GM23248 (cell line): ENCODE data around the gene S100A7A. TPM values are rescaled to one million over a fixed set of nuclear protein-coding genes. Genes with fewer than 3 reads are reported as not detected.

ENCODE experiments used
- DNase-seq: peaks from one replicate; pipeline ENCODE4 v3.0.0-alpha.2; 2015
- H2AFZ ChIP-seq: fragments of 200-600 bp; sonication (generic); 2 replicates; pipeline ENCODE4 v1.6.1; 2016; ENCODE audit warnings: antibody characterized with exemption
- H3F3A ChIP-seq: fragments of 200-600 bp; sonication (generic); 2 replicates; pipeline ENCODE4 v1.6.1; 2016; ENCODE audit warnings: mild to moderate bottlenecking, antibody characterized with exemption, mixed run types; ENCODE audit not compliant: insufficient read depth
- H3K27ac ChIP-seq: fragments of 200-600 bp; sonication (generic); 2 replicates; pipeline ENCODE4 v1.5.1; 2016; ENCODE audit warnings: mild to moderate bottlenecking
- H3K27me3 ChIP-seq: fragments of 200-600 bp; sonication (generic); replicated peaks from 2 replicates; pipeline ENCODE4 v1.6.1; 2016; ENCODE audit warnings: mild to moderate bottlenecking; ENCODE audit not compliant: insufficient read depth
- H3K36me3 ChIP-seq: fragments of 200-600 bp; sonication (generic); 2 replicates; pipeline ENCODE4 v1.6.1; 2016; ENCODE audit warnings: low read depth, mild to moderate bottlenecking
- H3K4me1 ChIP-seq: fragments of 200-600 bp; sonication (generic); 2 replicates; pipeline ENCODE4 v1.6.1; 2016; ENCODE audit warnings: mild to moderate bottlenecking; ENCODE audit not compliant: insufficient read depth
- H3K4me2 ChIP-seq: fragments of 200-600 bp; sonication (generic); one replicate; pipeline ENCODE4 v1.6.1; 2016; ENCODE audit warnings: mild to moderate bottlenecking; ENCODE audit not compliant: unreplicated experiment
- H3K4me3 ChIP-seq: fragments of 200-600 bp; sonication (generic); 2 replicates; pipeline ENCODE4 v1.5.1; 2016; ENCODE audit warnings: mild to moderate bottlenecking
- H3K79me2 ChIP-seq: fragments of 200-600 bp; sonication (generic); 2 replicates; pipeline ENCODE4 v1.6.1; 2016; ENCODE audit warnings: mild to moderate bottlenecking; ENCODE audit not compliant: insufficient read depth
- H3K9ac ChIP-seq: fragments of 200-600 bp; sonication (generic); 2 replicates; pipeline ENCODE4 v1.6.1; 2016; ENCODE audit warnings: mild to moderate bottlenecking
- H3K9me2 ChIP-seq: fragments of 200-600 bp; sonication (generic); 2 replicates; pipeline ENCODE4 v1.6.1; 2016; ENCODE audit warnings: mixed run types, mild to moderate bottlenecking, moderate library complexity; ENCODE audit not compliant: insufficient read depth
- H3K9me3 ChIP-seq: fragments of 200-600 bp; sonication (generic); one replicate; pipeline ENCODE4 v1.6.1; 2017; ENCODE audit warnings: low read depth
- H4K20me1 ChIP-seq: fragments of 200-600 bp; sonication (generic); 2 replicates; pipeline ENCODE4 v1.6.0; 2016; ENCODE audit not compliant: insufficient read depth
- EZH2 ChIP-seq: fragments of 200-600 bp; sonication (generic); IDR thresholded peaks from 2 replicates; pipeline ENCODE4 v1.6.1; 2018; ENCODE audit warnings: antibody characterized with exemption, mild to moderate bottlenecking; ENCODE audit not compliant: insufficient read depth, poor library complexity, severe bottlenecking
- EZH2phosphoT487 ChIP-seq: fragments of 200-600 bp; sonication (generic); IDR thresholded peaks from 2 replicates; pipeline ENCODE4 v1.6.1; 2018; ENCODE audit warnings: antibody characterized with exemption, moderate library complexity, mild to moderate bottlenecking, low read depth; ENCODE audit not compliant: insufficient read depth
- WGBS, 2 experiments: methylation state at CpG; one replicate each; pipeline ENCODE4 v1.1.6; 2015 to 2017; ENCODE audit warnings: low lambda C conversion rate in 2 of 2, low coverage in 1 of 2; ENCODE audit errors: missing lambda C conversion rate in 2 of 2; 5-methylcytosine and 5-hydroxymethylcytosine counted together
- in situ Hi-C: fragments of 300-500 bp; cut with MboI; formaldehyde crosslinking; loops from 2 replicates; pipeline ENCODE4 v1.15.0; 2020
- polyA plus RNA-seq: library from polyadenylated mRNA; unstranded; fragments of >200 nt; fragmentation: Nextera tagmentation; extraction: Ambion mirVana; gene quantifications from 2 replicates; pipeline ENCODE4 v1.2.1, GENCODE V29; 2016
- total RNA-seq: library from RNA; depleted of rRNA; stranded (reverse); fragments of >200 nt; shearing (Covaris generic); gene quantifications from 2 replicates; pipeline ENCODE4 v1.2.3, GENCODE V29; 2014

S100A7A gene
- total and polyA plus RNA-seq, 2 experiments from 2014 or later: not detected

DNA sequence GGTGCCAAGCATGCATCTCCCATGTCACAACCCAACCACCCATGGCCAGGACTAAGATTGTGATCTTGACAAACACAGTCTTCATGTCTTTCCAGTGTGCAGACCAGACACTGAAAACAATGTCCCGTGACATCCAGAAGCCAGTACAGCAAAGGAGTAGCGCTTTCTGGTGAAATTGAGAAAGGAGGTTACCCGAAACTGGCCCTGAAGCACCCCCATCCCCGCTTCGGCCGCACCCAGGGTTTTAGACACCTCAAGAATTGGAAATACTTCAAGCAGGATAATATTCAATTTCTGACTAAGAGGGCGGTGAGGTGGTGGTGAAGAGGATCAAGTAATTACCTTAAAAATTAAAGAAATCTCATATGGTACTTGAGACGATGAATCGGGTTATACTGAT, 14.9 kb upstream of the S100A7A start:
- Histone ChIP-seq H3K9me2 (no peaks in the 10 kb centered on the region), H3K4me2 (no peak overlapping the region), H3K9ac (no peak overlapping the region), H3K9me3 (no peaks in the 10 kb centered on the region), H2AFZ (no peak overlapping the region), H3K27ac (no peak overlapping the region), H3F3A (no peaks in the 10 kb centered on the region), H3K27me3 (peaks cover 16% of the 10 kb centered on the region), H3K4me3 (no peak overlapping the region), H4K20me1 (no peaks in the 10 kb centered on the region), H3K4me1 (no peaks in the 10 kb centered on the region), H3K79me2 (no peaks in the 10 kb centered on the region), H3K36me3 (no peaks in the 10 kb centered on the region)
- TF ChIP-seq EZH2phosphoT487: no peak
- TF ChIP-seq EZH2: no peak
- in situ Hi-C loops: no loop called here
- 65 to 71% methylated on average over 9 of the region's 9 CpGs for WGBS, 2 experiments
- DNase-seq: no peak

DNA sequence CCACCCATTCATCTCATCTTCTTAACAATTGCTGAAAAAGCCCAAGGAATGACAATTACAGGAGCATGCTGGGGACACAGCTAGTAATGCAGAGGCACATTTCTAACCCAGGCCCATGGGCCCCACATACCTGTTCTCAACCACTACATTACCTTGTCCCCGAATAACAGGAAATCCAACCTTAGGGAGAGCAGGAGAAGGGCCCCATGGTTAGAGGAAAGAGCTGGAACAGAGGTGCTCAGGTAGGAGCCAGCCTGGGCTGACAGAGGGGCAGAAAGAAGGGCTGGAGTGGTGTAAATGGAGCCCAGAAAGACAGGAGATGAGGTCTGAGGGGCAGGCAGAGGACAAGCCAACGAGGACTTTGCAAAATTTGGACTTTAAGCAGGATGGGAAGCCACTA, 14.1 kb upstream of the S100A7A start:
- no peak overlapping the region for H3K4me3 ChIP-seq
- peaks cover 16% of the 10 kb centered on the region for H3K27me3 ChIP-seq
- no peak overlapping the region for H3K9ac ChIP-seq
- H3K4me1 ChIP-seq: no peaks in the 10 kb centered on the region
- H3K36me3 ChIP-seq: no peaks in the 10 kb centered on the region
- no peak for DNase-seq
- H3K79me2 ChIP-seq: no peaks in the 10 kb centered on the region
- H3K4me2 ChIP-seq: no peak overlapping the region
- no peaks in the 10 kb centered on the region for H3F3A ChIP-seq
- TF ChIP-seq EZH2 (no peak), EZH2phosphoT487 (no peak)
- H3K27ac ChIP-seq: no peak overlapping the region
- no peak overlapping the region for H2AFZ ChIP-seq
- no peaks in the 10 kb centered on the region for H3K9me3 ChIP-seq
- H3K9me2 ChIP-seq: no peaks in the 10 kb centered on the region
- no peaks in the 10 kb centered on the region for H4K20me1 ChIP-seq
- WGBS, 2 experiments: 3 to 13% methylated on average over 2 of the region's 2 CpGs
- in situ Hi-C loops: no loop called here

DNA sequence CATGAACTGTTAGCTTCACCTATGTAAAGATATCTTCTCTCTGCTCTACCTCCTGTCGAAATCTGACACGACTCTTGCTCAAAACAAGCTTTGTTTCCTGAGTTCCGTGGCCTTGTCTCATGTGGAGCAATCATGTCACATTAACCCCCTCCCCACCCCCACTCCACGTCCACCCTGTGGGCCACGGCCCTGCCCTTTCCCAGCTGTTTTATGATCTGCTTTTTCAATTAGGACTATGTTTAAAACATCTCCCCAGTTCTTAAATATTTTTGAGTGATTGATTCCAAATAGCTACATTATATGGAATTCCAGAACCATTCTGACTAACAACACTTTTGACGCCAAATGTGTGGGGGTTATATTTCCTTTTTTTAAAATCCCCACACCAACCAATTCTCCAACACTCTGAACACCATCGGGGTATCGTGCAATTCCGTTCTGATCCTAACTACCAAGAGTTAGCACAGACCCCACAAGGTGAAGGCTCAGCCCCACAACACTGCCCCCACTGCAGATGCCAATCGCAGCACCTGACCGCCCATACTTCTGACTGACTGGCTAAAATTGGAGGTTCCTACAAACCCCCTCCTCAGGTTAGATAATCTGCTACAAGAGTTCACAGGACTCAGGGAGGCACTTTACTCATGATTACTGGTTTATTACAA, 12.8 kb upstream of the S100A7A start:
- Histone ChIP-seq H3K36me3 (no peaks in the 10 kb centered on the region), H4K20me1 (no peaks in the 10 kb centered on the region), H2AFZ (no peak overlapping the region), H3K4me2 (no peak overlapping the region), H3K9me2 (no peaks in the 10 kb centered on the region), H3K79me2 (no peaks in the 10 kb centered on the region), H3K9me3 (no peaks in the 10 kb centered on the region), H3K27me3 (peaks cover 23% of the 10 kb centered on the region), H3F3A (no peaks in the 10 kb centered on the region), H3K27ac (no peak overlapping the region), H3K9ac (no peak overlapping the region), H3K4me1 (no peaks in the 10 kb centered on the region), H3K4me3 (no peak overlapping the region)
- DNase-seq: no peak
- TF ChIP-seq EZH2phosphoT487 (no peak), EZH2 (no peak)
- in situ Hi-C loops: no loop called here
- 68 to 70% methylated on average over 11 of the region's 11 CpGs for WGBS, 2 experiments

DNA sequence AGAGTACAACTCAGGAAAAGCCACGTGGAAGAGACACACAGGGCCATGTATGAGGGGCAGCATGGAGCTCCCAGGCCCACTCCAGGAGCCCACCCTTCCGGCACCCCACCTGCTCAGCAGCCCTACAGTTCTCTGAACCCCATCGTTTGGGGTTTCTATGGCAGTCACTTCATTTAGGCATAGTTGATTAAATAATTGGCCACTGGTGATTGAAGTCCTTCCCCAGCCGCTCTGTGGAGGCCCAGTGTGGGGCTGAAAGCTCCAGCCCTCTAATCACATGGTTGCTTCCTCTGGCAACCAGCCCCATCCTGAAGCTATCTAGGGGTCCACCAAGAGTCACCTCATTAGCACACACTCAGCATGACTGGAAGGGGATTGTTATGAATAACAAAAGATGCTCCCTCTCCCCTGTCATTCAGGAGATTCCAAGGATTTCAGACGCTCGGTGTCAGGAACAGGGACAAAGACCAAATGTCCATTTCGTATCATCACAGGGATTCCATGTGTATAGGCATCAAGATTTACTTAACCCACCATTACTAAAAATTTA, 12.2 kb upstream of the S100A7A start:
- peaks cover 20% of the 10 kb centered on the region for H3K27me3 ChIP-seq
- H3K4me2 ChIP-seq: no peak overlapping the region
- no peaks in the 10 kb centered on the region for H3K9me3 ChIP-seq
- H3K9me2 ChIP-seq: no peaks in the 10 kb centered on the region
- no peaks in the 10 kb centered on the region for H3F3A ChIP-seq
- no peaks in the 10 kb centered on the region for H4K20me1 ChIP-seq
- no peaks in the 10 kb centered on the region for H3K4me1 ChIP-seq
- no peak overlapping the region for H3K27ac ChIP-seq
- no peak overlapping the region for H3K4me3 ChIP-seq
- H3K79me2 ChIP-seq: no peaks in the 10 kb centered on the region
- no peak overlapping the region for H2AFZ ChIP-seq
- H3K9ac ChIP-seq: no peak overlapping the region
- WGBS, 2 experiments: 48 to 62% methylated on average over 7 of the region's 7 CpGs
- TF ChIP-seq EZH2phosphoT487 (no peak), EZH2 (no peak)
- in situ Hi-C loops: no loop called here
- no peak for DNase-seq
- H3K36me3 ChIP-seq: no peaks in the 10 kb centered on the region
